GM23248 (cell line): ENCODE measurements around the gene RPS6KA5.

Experiments used
- EZH2 ChIP-seq: fragments of 200-600 bp; sonication (generic); IDR thresholded peaks from 2 replicates; pipeline ENCODE4 v1.6.1; 2018; ENCODE audit warnings: antibody characterized with exemption, mild to moderate bottlenecking; ENCODE audit not compliant: insufficient read depth, poor library complexity, severe bottlenecking
- EZH2phosphoT487 ChIP-seq: fragments of 200-600 bp; sonication (generic); IDR thresholded peaks from 2 replicates; pipeline ENCODE4 v1.6.1; 2018; ENCODE audit warnings: antibody characterized with exemption, moderate library complexity, mild to moderate bottlenecking, low read depth; ENCODE audit not compliant: insufficient read depth

DNA sequence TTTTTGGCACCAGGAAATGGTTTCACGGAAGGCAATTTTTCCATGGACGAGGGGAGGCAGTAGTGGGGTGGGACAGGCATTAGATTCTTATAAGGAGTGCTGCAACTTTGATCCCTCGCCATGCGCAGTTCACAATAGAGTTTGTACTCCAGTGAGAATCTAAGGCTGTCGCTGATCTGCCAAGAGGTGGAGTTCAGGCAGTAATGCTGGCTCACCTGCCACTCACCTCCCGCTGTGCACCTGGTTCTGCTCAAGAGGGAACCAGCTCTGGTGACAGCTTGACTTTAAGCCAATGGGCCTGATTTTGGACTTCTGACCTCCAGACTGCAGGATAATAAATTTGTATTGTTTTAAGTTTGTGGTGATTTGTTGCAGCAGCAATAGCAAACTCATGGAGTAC is 163.4 kb downstream of the RPS6KA5 start:
- TF ChIP-seq EZH2phosphoT487 (no peak), EZH2 (no peak)
